ENCODE measurements around the gene SLC13A5.

DNA sequence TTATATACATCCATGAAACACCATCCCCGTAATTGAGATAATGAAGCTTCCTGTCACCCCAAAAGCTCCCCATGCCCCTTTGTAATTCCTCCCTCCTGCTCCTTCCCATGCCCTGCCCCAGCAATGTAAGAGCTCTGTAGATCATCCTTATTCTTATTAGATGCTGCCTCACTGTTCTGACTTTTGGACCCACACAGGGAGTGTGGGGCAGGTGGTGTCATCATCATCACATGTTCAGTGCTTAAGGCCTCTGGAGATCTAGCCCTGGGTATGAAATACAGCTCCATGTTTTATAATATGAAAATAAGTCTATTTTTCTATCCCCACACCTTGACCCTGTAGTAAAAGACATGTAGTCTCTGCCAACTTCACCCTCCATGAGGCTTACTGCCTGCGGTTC is 44.6 kb upstream of the SLC13A5 start:
- TF ChIP-seq, protein P1, sequence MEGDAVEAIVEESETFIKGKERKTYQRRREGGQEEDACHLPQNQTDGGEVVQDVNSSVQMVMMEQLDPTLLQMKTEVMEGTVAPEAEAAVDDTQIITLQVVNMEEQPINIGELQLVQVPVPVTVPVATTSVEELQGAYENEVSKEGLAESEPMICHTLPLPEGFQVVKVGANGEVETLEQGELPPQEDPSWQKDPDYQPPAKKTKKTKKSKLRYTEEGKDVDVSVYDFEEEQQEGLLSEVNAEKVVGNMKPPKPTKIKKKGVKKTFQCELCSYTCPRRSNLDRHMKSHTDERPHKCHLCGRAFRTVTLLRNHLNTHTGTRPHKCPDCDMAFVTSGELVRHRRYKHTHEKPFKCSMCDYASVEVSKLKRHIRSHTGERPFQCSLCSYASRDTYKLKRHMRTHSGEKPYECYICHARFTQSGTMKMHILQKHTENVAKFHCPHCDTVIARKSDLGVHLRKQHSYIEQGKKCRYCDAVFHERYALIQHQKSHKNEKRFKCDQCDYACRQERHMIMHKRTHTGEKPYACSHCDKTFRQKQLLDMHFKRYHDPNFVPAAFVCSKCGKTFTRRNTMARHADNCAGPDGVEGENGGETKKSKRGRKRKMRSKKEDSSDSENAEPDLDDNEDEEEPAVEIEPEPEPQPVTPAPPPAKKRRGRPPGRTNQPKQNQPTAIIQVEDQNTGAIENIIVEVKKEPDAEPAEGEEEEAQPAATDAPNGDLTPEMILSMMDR (IDR thresholded peaks at IDR 0.05), result no peak
- TF ChIP-seq POLR2AphosphoS5 (IDR thresholded peaks at IDR 0.05) (no peak), POLR2A (IDR thresholded peaks at IDR 0.05) (no peak)
